NCI-H524 (cell line): ENCODE measurements around the gene GPR141.

Experiments
- DNase-seq, 2 experiments: peaks; one replicate each; lab custom pipeline; 2025; lab: John Stamatoyannopoulos, UW

The GPR141 gene

GRCh38 chr7:37732888-37733287 lies 49.3 kb downstream of the GPR141 start:
- DNase-seq = no peak

- no peak for DNase-seq
Observed at GRCh38 chr7:37735196-37735595, 51.6 kb downstream of the GPR141 start.

- no peak for DNase-seq
Observed at GRCh38 chr7:37738321-37738720, 54.8 kb downstream of the GPR141 start.

GRCh38 chr7:37740398-37740797 lies 56.8 kb downstream of the GPR141 start:
- DNase-seq = no peak

DNA sequence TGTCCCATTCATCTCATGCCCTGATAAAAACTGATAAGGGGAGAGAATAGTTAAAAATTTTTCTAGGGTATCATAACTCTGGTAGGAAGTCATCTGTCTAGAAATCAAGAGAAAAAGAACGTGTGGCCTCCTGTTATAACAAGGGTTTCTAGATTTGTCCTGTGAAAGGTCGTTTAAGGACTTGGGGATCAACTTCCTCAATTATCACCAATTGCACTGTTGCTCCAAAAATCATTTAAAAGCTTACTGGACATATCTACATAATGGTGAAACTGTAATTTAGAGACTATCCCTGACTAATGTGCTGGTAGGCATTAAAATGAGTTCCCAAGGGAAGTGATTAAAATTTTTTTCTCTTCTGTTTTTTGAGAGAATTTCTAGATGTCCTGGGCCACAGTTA lies 58.2 kb downstream of the GPR141 start:
- no peak for DNase-seq

- DNase-seq = no peak
Observed at GRCh38 chr7:37751096-37751495, 67.5 kb downstream of the GPR141 start.

DNA sequence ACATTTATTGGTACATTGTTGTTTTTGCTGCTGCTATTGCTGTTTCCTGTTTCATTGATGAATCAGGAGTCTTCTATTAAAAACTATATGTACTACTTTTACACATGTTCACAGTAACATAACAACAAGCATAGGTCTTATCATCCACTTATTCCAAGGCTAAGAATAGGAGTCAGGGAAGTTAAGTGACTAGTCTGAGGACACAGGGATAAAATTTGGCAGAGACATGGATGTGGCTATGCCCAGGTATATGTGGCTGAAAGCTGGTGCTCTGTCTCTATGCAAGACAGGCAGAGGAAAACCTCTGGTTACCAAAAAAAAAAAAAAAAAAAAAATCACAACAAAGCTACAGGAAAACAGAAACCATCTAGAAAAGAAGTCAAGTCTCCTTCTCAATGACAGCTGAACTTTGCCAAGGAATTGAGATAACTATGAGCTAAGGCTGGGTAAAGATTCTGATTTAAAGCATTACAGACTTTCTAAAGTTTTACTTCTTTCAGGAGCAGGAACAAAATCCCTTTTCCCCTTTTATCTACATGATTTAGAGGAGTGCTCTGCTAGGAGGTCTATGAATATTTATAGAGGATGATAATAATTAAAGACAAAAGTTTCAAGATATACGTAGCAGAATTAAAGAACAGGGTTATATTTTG lies 70.0 kb downstream of the GPR141 start:
- no peak for DNase-seq

DNA sequence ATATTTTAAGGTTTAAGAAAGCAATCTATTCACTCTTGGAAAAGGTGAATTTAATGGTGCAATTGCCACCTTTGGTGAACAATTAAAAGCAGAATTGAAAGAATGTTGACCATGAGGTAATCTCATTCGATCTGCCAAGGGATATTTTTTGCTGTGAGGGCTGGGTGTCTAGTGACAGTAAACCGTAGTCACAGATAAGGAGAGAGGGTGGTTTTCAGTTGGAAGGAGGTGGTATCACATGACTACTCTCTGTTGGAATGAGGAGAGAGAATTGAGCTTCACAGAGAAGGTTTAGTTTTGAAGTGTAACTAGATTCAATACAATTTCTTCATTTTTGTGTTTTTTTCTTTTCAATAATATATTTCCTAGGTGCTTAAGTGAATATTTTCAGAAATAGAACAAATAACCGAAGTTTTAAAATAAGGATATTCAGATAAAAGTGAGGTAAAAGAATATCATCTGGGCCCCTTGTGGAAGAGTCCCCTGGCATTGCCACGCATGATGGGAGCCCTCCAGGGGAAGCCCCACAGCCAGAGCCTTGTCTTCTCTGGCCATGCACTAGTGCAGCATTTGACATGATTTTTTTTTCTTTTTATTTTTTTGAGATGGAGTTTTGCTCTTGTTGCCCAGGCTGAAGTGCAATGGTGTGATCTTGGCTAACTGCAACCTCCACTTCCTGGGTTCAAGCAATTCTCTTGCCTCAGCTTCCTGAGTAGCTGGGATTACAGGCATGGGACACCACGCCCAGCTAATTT lies 73.4 kb downstream of the GPR141 start:
- DNase-seq = no peak

DNA sequence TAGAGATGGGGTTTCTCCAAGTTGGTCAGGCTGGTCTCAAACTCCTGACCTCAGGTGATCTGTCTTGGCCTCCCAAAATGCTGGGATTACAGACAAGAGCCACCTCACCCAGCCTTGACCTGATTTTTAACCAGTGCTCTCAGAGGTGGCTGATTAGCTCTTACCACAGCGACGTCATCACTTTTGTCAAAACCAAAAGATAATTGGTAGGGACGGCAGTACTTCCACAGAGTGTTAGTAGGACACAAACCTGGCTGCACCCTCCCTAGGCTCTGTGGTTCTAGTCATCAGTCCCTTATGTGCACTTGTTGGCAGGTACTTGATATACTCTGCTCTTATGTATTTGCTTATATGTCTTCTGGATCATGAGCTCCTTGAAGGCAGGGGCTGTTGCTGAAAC lies 74.0 kb downstream of the GPR141 start:
- DNase-seq = no peak

DNA sequence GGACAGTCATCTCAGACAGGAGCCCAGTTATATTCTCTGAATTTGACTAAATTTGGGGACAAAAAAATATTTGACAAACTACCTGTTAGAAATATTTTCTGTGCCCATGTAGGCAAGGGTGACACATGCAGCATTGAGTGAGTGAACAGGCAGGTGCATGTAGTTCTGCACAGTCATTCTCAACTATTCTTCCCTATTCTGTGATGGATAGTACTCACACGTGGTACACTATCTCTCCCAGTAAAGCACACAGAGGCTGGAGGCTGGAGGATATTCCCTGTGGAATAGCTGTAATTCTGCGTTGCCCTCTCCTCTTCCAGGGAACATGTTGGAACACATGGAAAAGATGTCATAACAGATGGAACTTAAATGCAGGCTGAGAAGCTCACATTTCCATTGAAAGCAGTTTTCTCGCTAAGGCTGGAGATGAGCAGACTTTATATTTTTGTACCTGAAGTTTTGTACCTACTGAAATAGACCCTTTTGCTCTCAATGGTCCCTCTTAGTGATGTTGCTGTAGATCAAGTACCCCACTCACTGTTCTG lies 75.0 kb downstream of the GPR141 start:
- peak; percentile 68 to 88 for DNase-seq

DNA sequence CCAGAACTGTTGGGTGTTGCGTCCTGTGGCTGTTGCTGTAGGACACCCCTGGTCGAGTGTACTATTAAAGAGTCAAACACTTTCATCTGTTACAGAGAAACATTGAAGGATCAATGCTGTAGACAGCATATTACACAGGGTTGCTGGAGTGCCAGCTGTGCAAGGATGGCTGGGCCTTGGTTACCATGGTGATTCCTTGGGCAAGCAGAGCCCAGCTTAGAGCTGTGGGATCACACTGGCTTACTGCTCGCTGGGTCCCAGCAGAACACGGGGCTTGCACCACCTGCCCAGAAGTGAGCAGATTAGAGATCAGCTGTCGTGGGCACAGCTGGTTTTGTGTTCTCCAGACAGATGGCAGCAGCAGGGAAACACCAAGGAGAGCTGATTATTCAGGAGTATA lies 76.0 kb downstream of the GPR141 start:
- peak; percentile 93 to 99 for DNase-seq

- DNase-seq = no peak
Observed at GRCh38 chr7:37765421-37765829, 81.9 kb downstream of the GPR141 start.

GRCh38 chr7:37765872-37766525 lies 82.4 kb downstream of the GPR141 start:
- DNase-seq = no peak

- DNase-seq = no peak
Observed at GRCh38 chr7:37768611-37769010, 85.0 kb downstream of the GPR141 start.

GRCh38 chr7:37769291-37769690 lies 85.7 kb downstream of the GPR141 start:
- DNase-seq = no peak

GRCh38 chr7:37769726-37770125 lies 86.2 kb downstream of the GPR141 start:
- no peak for DNase-seq

GRCh38 chr7:37770838-37771237 lies 87.3 kb downstream of the GPR141 start:
- no peak for DNase-seq

DNA sequence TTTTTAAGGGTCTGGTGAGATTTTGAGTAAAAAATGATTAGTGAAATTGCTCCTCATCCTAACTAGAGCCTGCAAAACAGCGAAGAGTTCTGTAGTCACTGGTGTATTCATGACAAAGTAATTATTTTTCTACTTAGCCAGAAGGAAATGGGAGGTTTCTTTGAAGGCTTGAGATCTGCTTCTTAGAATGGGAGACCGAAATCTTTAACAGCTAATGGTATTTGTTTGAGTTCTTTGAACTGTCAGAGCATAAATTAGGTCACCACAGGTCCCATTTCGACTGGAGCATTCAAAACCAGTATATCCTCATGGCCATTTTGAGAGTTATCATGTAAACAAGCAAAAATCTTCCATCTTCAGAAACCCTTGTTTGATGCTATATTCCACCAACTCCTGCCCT lies 87.8 kb downstream of the GPR141 start:
- DNase-seq = no peak

DNA sequence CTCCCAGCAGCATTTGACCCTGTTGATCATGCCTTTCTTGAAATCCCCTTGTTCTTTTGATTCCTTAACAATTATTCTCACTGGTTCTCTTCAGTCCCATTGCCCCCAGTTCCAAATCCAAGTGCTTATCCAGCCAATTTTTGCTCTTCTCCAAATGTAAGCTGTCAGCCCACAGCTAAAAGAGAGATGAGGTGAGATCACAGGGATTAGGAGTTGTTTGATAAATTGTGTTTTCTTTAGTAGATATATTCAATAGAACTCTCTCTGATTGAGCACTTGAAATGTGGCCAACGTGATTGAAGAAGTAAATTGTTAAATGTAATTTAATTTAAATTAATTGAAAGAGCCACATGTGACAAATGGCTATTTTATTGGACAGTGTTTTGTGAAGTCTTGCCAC lies 88.2 kb downstream of the GPR141 start:
- no peak for DNase-seq

- DNase-seq = no peak
Observed at GRCh38 chr7:37775921-37776320, 92.4 kb downstream of the GPR141 start.

DNA sequence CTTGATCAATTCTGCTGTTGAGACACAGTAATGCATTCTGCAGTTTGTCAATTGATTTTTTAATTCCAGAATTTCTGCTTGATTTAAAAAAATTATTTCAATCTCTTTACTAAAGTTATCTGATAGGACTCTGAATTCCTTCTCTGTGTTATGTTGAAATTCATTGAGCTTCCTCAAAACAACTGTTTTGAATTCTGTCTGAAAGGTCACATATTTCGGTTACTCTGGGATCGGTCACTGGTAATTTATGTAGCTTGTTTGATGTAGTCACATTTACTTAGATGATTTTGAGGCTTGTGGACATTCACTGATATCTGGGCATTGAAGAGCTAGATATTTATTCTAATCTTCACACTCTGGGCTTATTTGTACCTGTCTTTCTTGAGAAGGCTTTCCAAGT lies 97.6 kb downstream of the GPR141 start:
- DNase-seq = no peak

GRCh38 chr7:37782166-37782565 lies 98.6 kb downstream of the GPR141 start:
- no peak for DNase-seq

DNA sequence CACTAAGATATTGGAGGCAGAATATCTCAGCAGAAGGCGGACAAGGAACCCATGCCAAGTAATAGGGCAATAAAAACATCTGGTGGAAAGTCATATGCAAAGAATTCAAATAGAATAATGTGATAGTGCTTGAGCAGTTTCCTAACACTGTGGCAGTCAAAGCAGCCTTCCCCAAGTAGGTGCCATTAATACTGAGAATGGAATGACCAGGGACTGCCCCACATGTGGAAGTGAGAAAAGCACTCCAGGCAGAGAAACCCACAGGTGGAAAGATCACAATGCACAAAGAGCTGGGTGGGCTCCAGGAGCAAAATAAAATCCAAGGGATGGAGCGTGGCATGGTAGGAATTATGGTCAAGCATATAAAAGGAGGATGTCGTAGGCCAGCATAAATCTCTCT lies 100.4 kb downstream of the GPR141 start:
- no peak for DNase-seq
